KMS-11 (cell line): ENCODE measurements around the gene LGALS7B.

ENCODE experiments used
- H2AFZ ChIP-seq: fragments of 200-600 bp; sonication (generic); 2 replicates; pipeline ENCODE4 v1.6.1; 2016; ENCODE audit warnings: antibody characterized with exemption, mixed run types, low read depth
- H3K27ac ChIP-seq: fragments of 200-600 bp; sonication (generic); 2 replicates; pipeline ENCODE4 v1.6.1; 2016; ENCODE audit warnings: mild to moderate bottlenecking, mixed run types
- H3K27me3 ChIP-seq: fragments of 200-600 bp; sonication (generic); 2 replicates; pipeline ENCODE4 v1.6.1; 2017; ENCODE audit warnings: mild to moderate bottlenecking, low read depth, mixed run types, moderate library complexity; ENCODE audit not compliant: insufficient read depth
- H3K36me3 ChIP-seq: fragments of 200-600 bp; sonication (generic); 2 replicates; pipeline ENCODE4 v1.6.1; 2017; ENCODE audit warnings: mild to moderate bottlenecking, mixed run types; ENCODE audit not compliant: insufficient read depth
- H3K4me1 ChIP-seq: fragments of 200-600 bp; sonication (generic); 2 replicates; pipeline ENCODE4 v1.6.1; 2016; ENCODE audit warnings: mild to moderate bottlenecking, low read depth, mixed run types; ENCODE audit not compliant: poor library complexity, severe bottlenecking
- H3K4me2 ChIP-seq: fragments of 200-600 bp; sonication (generic); 2 replicates; pipeline ENCODE4 v1.7.0; 2016; ENCODE audit warnings: mild to moderate bottlenecking, mixed run types
- H3K4me3 ChIP-seq: fragments of 200-600 bp; sonication (generic); IDR thresholded peaks from 2 replicates; pipeline ENCODE4 v1.6.1; 2017; ENCODE audit warnings: low read depth, low read length, mixed read lengths; ENCODE audit not compliant: insufficient read depth
- H3K79me2 ChIP-seq: fragments of 200-600 bp; sonication (generic); 2 replicates; pipeline ENCODE4 v1.6.1; 2016; ENCODE audit warnings: low read depth, mixed run types; ENCODE audit not compliant: insufficient read depth
- H3K9ac ChIP-seq: fragments of 200-600 bp; sonication (generic); 2 replicates; pipeline ENCODE4 v1.6.1; 2016; ENCODE audit warnings: mild to moderate bottlenecking, mixed run types
- H4K20me1 ChIP-seq: fragments of 200-600 bp; sonication (generic); 2 replicates; pipeline ENCODE4 v1.6.1; 2016; ENCODE audit warnings: mild to moderate bottlenecking, mixed run types; ENCODE audit not compliant: insufficient read depth
- TF ChIP-seq, protein P1 (sequence below): fragments of 200-600 bp; sonication (generic); conservative IDR thresholded peaks from 2 replicates; pipeline ENCODE4 v1.6.1; 2017; ENCODE audit warnings: low read depth, mild to moderate bottlenecking, antibody characterized with exemption, low read length, moderate library complexity, mixed read lengths

The LGALS7B gene

DNA sequence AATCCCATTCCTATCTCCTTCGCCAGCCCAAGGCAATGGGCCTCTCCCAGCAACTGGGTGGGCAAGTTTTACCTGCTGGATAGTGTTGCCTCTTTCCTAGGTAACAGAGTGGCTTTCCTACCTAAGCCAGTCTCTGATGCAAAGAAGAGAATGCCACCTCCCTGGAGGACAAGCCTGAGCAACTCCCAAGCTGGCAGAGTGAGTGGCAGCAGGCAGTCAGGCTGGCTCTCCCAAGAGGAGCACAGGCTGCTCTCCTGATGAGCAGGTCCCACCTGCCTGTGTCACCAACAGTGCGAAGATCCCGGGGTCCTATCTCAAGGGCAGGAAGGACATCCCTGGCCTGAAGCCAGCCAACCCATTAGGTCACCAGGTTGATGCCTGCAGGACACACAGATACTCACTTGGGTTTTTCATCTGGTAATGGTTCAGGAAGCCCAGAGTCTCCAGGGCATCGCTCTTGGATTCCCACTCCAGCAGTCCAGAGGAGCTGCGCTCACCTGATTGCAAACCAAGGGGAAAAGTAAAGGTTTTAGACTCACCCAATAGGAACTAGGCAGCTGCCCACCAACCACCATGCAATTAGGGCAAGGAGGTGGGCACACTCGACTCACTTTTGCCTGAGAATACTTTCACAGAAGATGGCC is 48.1 kb downstream of the LGALS7B start:
- Histone ChIP-seq H3K4me2 (no peak overlapping the region), H3K27me3 (no peaks in the 10 kb centered on the region; the same call in 1 of the 2 replicates), H3K36me3 (peaks cover 16% of the 10 kb centered on the region; the same call in 1 of the 2 replicates), H3K9ac (no peak overlapping the region), H3K79me2 (peaks cover 8% of the 10 kb centered on the region; the same call in 1 of the 2 replicates), H2AFZ (no peak overlapping the region), H4K20me1 (no peaks in the 10 kb centered on the region), H3K4me3 (no peak overlapping the region), H3K27ac (no peak overlapping the region; the same call in 1 of the 2 replicates), H3K4me1 (peaks cover 15% of the 10 kb centered on the region)
- TF ChIP-seq, protein P1, sequence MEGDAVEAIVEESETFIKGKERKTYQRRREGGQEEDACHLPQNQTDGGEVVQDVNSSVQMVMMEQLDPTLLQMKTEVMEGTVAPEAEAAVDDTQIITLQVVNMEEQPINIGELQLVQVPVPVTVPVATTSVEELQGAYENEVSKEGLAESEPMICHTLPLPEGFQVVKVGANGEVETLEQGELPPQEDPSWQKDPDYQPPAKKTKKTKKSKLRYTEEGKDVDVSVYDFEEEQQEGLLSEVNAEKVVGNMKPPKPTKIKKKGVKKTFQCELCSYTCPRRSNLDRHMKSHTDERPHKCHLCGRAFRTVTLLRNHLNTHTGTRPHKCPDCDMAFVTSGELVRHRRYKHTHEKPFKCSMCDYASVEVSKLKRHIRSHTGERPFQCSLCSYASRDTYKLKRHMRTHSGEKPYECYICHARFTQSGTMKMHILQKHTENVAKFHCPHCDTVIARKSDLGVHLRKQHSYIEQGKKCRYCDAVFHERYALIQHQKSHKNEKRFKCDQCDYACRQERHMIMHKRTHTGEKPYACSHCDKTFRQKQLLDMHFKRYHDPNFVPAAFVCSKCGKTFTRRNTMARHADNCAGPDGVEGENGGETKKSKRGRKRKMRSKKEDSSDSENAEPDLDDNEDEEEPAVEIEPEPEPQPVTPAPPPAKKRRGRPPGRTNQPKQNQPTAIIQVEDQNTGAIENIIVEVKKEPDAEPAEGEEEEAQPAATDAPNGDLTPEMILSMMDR: no peak

DNA sequence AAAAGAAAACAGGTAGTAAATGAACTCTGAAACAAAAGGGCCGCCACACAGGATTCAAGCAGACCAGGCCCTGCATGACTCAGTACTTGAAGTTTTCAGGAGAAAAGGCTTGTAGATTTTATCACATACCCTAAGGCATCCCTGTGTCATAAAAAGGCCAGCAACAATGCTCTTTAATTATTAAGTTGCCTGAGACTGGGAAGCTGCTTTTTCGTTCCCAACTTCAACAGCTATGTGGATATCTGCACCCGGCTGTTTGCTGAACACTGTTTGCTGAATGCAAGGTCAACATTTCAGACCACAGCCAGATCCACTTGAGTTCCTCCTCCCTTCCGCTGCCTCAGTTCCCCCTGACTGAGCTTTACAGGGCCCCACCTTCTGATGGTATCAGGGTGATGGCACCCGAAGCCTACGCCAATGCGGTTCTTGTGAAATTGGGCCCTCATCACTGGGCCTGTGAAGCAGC is 48.7 kb downstream of the LGALS7B start:
- Histone ChIP-seq H4K20me1 (no peaks in the 10 kb centered on the region), H3K79me2 (peaks cover 12% of the 10 kb centered on the region; the same call in 1 of the 2 replicates), H3K4me2 (no peak overlapping the region), H3K27me3 (no peaks in the 10 kb centered on the region; the same call in 1 of the 2 replicates), H3K9ac (no peak overlapping the region), H3K4me1 (peaks cover 9% of the 10 kb centered on the region), H2AFZ (no peak overlapping the region), H3K4me3 (no peak overlapping the region), H3K27ac (no peak overlapping the region; the same call in 1 of the 2 replicates), H3K36me3 (peaks cover 22% of the 10 kb centered on the region; the same call in 1 of the 2 replicates)
- TF ChIP-seq, protein P1: no peak

GRCh38 chr19:38838208-38838985 is 49.4 kb downstream of the LGALS7B start:
- H3K27me3 ChIP-seq: no peaks in the 10 kb centered on the region; the same call in 1 of the 2 replicates
- no peak overlapping the region for H3K4me3 ChIP-seq
- H4K20me1 ChIP-seq: no peaks in the 10 kb centered on the region
- no peak overlapping the region for H2AFZ ChIP-seq
- no peak overlapping the region for H3K9ac ChIP-seq
- H3K4me2 ChIP-seq: no peak overlapping the region
- TF ChIP-seq, protein P1: no peak
- H3K4me1 ChIP-seq: peaks cover 2% of the 10 kb centered on the region
- 0 out of 2 replicates have a peak overlapping the region, but pooled peaks have one; percentile 6 for H3K27ac ChIP-seq
- peaks cover 28% of the 10 kb centered on the region; the same call in 1 of the 2 replicates for H3K36me3 ChIP-seq
- peaks cover 19% of the 10 kb centered on the region; the same call in 1 of the 2 replicates for H3K79me2 ChIP-seq

DNA sequence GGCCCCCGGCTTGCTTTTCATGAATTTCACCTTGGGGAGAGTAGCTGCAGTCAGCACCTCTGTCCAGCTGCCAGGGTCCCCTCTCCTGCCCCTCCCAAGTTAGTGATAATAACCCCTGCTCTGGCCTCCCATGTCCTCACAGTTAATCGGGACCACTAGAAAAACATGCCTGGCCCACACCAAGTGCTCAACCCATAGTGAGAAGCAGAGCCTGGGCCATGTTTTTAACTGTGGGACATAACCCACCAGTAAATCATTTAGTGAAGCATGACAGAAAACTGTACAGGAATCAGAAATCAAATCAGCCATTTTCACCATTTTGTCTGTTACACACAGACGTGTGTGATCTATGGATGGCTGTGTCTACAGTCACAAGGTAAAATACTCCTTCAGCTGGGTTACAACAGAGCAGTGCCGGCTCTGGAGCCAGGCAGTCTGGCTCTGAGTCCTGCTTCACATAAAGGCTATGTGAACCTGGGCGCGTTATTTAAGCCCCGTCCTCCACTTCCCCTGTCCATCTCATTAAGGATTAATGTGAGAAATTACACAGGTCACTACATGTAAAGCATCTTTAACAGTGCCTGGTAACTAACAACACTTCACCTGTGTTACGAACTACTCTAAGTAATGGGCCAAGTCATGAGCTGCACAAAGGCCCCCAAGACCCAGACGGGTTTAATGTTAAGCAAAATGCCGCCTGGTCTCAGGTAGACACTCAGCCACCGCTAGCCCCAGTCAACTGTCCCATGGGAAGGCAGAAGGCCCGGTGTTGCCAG is 50.2 kb downstream of the LGALS7B start:
- Histone ChIP-seq H3K9ac (no peak overlapping the region), H3K4me1 (no peaks in the 10 kb centered on the region), H3K4me2 (no peak overlapping the region), H2AFZ (no peak overlapping the region), H3K36me3 (peaks cover 35% of the 10 kb centered on the region; the same call in 1 of the 2 replicates), H3K27ac (0 out of 2 replicates have a peak overlapping the region, but pooled peaks have one; percentile 6), H4K20me1 (no peaks in the 10 kb centered on the region), H3K4me3 (no peak overlapping the region), H3K27me3 (no peaks in the 10 kb centered on the region; the same call in 1 of the 2 replicates), H3K79me2 (peaks cover 27% of the 10 kb centered on the region; the same call in 1 of the 2 replicates)
- TF ChIP-seq, protein P1: no peak
